HK-2 (cell line): ENCODE data around the gene DPP9.

Experiments
- DNase-seq: peaks from one replicate; pipeline ENCODE4 v3.0.0-alpha.2; 2018; ENCODE audit not compliant: unreplicated experiment

The DPP9 gene

DNA sequence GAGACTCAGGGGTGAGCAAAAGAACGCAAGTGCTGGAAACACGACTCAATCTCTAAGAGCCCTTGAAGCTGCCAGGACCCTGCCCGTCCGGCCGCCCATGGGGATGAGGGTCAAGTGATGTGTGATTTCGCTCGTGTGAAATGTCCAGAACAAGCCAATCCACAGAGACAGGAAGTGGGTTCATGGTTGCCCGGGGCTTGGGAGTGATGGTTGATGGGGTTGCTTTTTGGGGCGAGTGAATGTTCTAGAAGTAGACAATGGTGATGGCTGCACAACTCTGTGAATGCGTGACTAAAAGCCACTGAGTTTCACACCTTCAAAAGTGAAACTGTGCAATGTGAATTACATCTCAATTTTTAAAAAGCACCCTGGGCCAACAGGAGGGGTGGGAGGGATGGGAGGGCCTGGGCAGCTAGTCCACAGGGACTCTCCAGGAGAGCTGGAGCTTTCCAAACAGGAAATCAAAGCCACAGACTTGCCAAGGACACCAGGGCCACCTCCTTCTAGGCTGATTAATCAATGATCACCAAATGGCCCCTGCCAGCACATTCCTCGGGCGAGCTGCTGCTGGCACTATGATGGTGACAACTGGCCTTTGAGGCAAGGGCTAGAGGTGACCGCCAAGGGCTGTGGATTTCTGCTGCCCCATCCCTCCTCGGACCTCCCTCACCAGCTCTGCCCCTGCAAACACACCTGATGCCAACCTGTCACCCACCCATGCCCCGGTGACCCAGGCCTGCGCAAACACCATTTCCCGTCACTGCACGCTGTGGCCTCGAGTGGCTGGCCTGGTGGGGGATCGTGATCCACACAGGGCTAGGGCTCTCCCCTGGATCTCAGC is 14.0 kb downstream of the DPP9 start:
- peak; percentile 44 for DNase-seq

DNA sequence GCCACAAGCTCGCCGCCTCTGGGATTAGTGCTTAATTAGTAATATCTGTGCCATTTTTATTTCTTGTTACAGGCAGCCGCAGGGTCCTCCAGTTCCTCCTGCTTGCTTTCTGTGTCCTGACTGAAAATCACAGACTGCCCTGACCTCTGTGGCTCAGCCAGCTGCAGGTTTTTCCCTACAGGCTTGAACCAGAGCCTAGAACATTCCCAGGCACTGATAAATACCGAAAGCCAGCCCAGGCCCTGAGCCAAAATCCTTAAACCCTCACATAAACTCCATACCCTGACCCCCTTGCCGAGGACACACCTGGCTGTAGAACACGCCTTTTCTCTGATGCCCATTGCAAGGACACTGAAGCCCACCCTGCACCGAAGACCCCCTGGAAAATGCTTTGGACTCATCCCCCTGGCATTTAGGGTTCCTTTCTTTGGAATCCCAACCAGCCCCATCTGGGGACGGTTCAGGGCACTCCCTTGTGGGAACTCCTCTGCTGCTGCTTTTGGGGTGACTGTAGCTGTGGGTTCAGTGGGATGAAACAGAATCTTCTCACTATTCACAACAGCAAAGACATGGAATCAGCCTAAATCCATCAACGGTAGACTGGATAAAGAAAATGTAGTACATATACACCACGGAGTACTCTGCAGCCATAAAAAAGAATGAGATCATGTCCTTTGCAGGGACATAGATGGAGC is 15.5 kb downstream of the DPP9 start:
- DNase-seq = no peak

DNA sequence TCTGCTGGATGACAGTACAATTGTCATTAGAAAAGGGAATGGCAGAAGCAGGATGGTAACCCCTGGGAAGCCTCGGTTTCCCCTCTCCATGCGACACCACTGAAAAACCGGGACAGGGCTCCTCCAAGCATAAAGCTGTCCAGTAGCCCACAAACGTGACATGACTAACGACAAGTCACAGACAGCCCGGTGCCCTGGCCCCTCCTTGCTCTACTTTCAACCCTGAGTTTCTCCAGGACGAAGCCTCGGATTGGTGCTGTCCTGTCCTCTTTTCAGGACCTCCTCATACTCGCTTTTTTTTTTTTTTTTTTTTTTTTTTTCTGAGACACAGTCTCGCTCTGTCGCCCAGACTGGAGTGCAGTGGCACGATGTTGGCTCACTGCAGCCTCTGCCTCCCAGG is 16.3 kb downstream of the DPP9 start:
- no peak for DNase-seq

DNA sequence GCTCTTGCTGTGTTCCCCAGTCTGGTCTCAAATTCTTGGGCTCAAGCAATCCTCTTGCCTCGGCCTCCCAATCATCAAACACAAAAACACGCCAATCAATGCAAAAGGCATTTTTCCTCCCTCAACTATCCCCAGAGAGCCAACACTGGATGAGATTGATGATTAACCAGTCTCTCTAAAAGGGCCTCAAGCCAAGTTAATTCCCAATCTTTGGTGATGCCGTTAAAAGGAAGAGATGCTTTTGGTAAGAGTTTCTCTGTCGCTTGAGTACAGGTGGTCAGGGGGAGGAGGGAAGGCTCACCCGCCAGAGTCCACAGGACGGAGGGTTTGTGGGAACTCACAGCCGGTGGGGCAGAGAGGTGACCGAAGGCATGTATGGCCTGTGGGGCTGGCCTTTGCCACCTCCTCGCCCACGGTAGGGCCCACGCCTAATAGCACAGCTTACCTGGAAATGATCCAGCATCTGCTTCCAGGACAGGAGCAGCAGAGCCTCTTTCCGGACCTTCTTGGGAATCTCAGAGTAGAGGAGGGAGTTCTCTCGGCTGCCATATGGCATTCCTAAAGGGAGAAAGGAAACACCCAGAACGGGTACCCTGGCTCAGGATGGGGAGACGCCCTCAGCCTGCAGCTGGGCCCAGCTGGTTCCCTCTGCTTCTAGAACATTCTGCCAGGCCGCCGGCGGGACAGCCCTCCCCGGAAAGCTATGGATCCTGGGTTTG is 18.1 kb downstream of the DPP9 start:
- DNase-seq = peak; percentile 64

- no peak for DNase-seq
These were observed 19.3 kb downstream of the DPP9 start for GRCh38 chr19:4704317-4704673.

DNA sequence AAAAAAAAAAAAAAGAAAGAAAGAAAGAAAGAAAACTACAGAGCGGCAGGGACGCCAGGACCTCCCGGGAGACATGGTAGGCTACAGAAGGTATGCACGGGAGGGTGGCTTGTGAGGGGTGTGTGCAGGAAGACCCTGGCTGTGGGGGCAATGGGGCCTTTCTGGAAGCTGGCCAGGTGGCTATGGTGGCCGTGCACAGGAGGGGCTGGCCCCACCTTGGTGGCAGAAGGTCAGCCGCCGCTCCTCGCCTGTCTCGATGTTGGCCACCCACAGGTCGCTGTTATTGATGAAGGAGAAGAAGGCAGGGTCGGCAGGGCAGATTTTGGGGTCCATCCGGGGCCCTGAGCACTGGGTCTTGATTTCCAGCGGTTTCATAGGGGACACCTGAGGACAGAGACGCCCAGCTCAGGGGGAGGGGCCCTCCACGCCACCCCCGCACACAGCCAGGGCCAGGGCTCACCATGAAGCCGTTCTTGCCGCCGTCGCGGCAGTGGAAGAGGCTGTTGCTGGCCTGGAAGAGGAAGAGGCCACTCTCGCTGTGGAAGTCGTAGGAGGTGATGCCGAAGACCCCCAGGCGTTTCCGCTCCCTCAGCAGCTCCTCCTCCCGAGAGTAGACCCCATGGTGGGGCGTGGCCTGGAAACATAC is 19.8 kb downstream of the DPP9 start:
- DNase-seq = no peak

DNA sequence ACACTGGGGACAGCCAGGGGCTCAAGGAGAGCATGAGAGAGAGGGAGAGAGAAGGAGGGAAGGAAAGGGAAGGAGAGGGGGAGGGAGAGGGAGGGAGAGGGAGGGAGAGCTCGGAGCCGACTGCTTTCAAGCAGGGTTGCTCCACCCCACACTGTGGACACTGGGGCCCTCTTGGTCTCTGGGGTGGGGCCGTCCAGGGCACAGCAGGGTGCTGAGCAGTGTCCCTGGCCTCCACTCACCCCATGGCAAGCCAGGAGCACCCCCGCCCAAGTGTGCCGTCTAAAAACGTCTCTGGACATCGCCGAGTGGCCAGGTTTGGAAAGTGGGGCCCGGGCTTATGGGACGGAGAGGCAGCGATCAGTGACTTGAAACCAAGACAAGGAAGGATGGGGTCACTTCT is 20.9 kb downstream of the DPP9 start:
- no peak for DNase-seq

DNA sequence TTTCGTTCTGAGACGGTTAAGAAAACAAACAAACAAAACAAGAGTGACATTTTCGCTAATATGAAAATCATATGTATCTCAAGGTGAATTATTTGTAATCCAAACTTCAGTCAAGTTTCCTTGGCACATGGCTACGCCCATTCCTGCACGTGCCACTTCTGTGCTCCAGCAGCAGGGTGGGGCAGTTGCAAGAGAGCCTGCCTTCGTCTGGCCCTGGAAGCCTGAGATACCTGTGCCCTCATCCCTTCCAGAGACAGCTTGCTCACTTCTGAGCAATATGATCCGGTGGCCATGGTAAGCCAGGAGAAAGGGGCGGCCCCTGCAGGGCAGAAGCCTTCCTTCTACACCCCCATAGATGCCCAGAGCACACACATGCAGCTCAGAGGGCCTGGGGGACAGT is 22.1 kb downstream of the DPP9 start:
- no peak for DNase-seq

- no peak for DNase-seq
These were observed 23.0 kb downstream of the DPP9 start for GRCh38 chr19:4700693-4700970.

DNA sequence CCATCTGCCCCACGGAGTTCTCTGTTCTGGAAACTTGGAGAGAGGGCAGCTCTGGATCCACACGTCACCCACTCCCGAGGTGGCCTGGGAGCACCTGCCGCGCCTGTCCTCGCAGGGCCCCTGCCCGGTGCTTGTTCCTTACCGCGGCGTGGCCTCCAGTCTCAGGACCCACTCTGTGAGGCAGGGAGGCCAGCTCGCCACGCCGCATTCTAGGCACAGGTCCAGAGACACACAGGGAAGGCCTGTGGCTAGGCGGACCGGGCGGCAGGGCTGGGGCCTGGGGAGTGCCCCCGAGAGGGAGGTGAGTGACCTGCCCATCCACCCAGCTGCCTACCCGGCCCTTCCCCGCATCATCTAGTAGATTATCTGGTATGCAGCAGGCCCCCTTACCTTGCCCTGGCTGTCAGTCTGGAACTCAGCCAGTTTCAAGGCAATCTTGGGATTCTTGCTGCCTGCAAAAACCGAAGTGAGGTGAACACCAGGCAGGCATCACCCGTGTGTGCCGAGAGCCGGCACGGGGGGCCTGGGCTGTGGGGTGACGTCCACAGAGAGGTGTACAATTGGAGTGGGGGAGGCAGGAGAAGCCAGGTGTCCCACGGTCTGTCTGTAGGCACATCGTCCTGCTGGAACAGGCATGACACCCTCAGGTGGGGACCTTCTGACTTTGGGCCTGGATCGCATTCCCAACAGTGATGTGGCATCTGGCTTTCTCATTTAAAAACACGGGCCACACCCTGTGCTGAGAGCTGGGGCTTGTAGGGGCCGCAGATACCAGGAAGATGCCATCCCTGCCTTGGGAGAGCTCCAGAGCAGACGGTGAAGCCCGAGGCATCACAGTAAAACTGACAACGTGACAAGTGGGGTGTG is 23.6 kb downstream of the DPP9 start:
- DNase-seq = no peak

- DNase-seq = no peak
These were observed 26.3 kb downstream of the DPP9 start for GRCh38 chr19:4697304-4697703.

GRCh38 chr19:4695224-4695731 is 28.4 kb downstream of the DPP9 start:
- no peak for DNase-seq

GRCh38 chr19:4694211-4694987 is 29.2 kb downstream of the DPP9 start:
- peak; percentile 98 for DNase-seq

- no peak for DNase-seq
These were observed 30.0 kb downstream of the DPP9 start for GRCh38 chr19:4693471-4694121.

- no peak for DNase-seq
These were observed 30.6 kb downstream of the DPP9 start for GRCh38 chr19:4693078-4693350.

DNA sequence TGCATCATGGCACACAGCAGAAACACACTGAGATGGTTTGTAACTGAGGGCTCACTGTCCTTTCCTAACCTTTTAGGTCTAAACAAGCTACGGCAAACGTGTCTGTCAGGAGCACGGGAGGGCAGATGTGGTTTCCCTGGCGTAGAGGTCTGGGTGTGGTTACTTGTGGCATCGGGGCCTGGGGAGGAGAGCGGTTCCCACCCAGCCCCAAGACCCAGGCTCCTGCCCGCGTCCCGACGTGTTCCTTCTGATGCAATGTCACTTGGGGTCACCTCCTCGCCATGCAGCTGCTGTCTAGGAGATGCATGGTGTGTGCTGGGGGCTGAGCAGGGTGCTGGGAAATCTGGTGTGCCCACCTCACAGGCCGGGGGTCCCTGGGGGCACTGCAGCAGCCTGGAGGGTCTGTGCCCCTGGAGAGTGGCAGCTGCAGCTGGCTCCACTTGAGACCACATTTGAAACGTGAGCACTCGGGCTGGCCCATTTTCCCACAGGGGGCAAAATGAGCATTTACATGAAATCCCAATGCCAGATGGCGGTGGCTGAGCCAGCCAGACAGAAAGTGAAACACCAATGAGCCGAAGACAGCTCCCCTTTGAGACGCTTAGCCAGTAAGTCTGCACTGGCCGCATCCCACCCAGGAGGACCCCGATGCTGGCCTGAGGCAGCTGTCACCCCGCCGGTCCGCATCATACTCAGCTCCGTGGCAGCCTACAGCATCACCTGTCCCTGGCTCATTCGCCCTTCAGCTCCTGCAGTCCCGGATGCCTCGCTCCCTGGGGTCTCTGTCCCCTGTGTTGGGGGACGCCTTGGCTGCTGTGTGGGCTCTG is 31.2 kb downstream of the DPP9 start:
- DNase-seq = no peak

DNA sequence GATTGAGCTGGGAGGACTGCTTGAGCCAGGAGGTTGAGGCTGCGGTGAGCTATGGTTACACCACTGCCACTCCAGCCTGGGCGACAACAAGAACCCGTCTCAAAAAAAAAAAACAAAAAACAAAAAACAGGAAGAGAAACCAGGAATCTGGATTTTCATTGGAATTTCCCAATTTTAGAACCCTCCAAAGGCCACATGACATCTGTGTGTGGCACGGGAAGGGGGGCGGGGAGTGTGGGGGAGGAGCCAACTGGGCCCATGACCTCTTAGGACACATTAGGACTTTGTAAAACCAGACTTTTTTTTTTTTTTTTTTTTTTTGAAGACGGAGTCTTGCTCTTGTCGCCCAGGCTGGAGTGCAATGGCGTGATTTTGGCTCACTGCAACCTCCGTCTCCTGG is 32.3 kb downstream of the DPP9 start:
- DNase-seq = no peak

DNA sequence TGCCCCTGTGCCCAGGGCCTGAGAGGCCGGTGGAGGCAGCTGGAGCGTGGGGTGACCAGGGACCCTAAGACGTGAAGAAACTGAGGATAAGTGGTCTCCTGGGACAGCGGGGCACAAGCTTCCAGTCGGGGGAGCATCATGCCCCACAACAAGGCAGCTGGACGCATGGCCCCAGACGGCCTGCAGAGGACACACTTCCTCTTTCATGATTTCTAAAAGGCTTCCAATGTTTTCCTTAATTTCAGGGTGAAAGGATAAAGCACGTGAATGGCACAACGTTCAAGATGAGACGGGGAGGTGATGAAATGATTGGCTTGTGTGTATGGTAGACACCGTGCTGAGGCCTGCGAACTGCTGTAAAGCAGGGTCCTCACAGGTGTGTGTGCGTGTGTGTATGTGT is 33.3 kb downstream of the DPP9 start:
- no peak for DNase-seq

- no peak for DNase-seq
These were observed 34.2 kb downstream of the DPP9 start for GRCh38 chr19:4689403-4689802.
